OCI-LY7 (cell line): Measurements from ENCODE around the gene ZNF536.

Experiments used
- EZH2phosphoT487 ChIP-seq: fragments of 200-600 bp; sonication (generic); IDR thresholded peaks from 2 replicates; pipeline ENCODE4 v1.6.1; 2018; ENCODE audit warnings: low read depth, borderline replicate concordance, mild to moderate bottlenecking, mixed run types, antibody characterized with exemption, low read length, moderate library complexity, mixed read lengths
- TF ChIP-seq, protein P1 (sequence below): fragments of 200-600 bp; sonication (generic); conservative IDR thresholded peaks from 2 replicates; pipeline ENCODE4 v1.5.1; 2014; ENCODE audit warnings: mild to moderate bottlenecking, antibody characterized with exemption, low read length, moderate library complexity, mixed read lengths

GRCh38 chr19:30325676-30326392, 46.4 kb upstream of the ZNF536 start:
- TF ChIP-seq, protein P1, sequence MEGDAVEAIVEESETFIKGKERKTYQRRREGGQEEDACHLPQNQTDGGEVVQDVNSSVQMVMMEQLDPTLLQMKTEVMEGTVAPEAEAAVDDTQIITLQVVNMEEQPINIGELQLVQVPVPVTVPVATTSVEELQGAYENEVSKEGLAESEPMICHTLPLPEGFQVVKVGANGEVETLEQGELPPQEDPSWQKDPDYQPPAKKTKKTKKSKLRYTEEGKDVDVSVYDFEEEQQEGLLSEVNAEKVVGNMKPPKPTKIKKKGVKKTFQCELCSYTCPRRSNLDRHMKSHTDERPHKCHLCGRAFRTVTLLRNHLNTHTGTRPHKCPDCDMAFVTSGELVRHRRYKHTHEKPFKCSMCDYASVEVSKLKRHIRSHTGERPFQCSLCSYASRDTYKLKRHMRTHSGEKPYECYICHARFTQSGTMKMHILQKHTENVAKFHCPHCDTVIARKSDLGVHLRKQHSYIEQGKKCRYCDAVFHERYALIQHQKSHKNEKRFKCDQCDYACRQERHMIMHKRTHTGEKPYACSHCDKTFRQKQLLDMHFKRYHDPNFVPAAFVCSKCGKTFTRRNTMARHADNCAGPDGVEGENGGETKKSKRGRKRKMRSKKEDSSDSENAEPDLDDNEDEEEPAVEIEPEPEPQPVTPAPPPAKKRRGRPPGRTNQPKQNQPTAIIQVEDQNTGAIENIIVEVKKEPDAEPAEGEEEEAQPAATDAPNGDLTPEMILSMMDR: no peak
- TF ChIP-seq EZH2phosphoT487: no peak
